ENCODE data around the gene SCNN1B.
"Not testable (repeated sequence)": the region's sequence is repeated elsewhere in the genome, so short reads cannot be mapped to it uniquely, and the experiment has no call there.

Gene SCNN1B

GRCh38 chr16:23302045-23302956 is at the start of gene SCNN1B:
TSS of gene SCNN1B (plus strand) at chr16:23302302. CDS start at chr16:23348600, 46,298 bp downstream.
- DNase-seq (ENCODE audit: low spot score) = no peak

GRCh38 chr16:23252310-23252709 is 49.8 kb upstream of the SCNN1B start:
- no peak for DNase-seq (ENCODE audit: low spot score)

- DNase-seq (ENCODE audit: low spot score) = not testable (repeated sequence)
Observed at GRCh38 chr16:23253650-23254049, 48.5 kb upstream of the SCNN1B start.

GRCh38 chr16:23254338-23254737 is 47.8 kb upstream of the SCNN1B start:
- DNase-seq (ENCODE audit: low spot score) = no peak

GRCh38 chr16:23255000-23255399 is 47.1 kb upstream of the SCNN1B start:
- no peak for DNase-seq (ENCODE audit: low spot score)

- DNase-seq (ENCODE audit: low spot score) = no peak
Observed at GRCh38 chr16:23256440-23256839, 45.7 kb upstream of the SCNN1B start.

- no peak for DNase-seq (ENCODE audit: low spot score)
Observed at GRCh38 chr16:23257682-23258081, 44.4 kb upstream of the SCNN1B start.

GRCh38 chr16:23258919-23259237 is 43.2 kb upstream of the SCNN1B start:
- no peak for DNase-seq (ENCODE audit: low spot score)

GRCh38 chr16:23267647-23268046 is 34.5 kb upstream of the SCNN1B start:
- DNase-seq (ENCODE audit: low spot score) = no peak

- DNase-seq (ENCODE audit: low spot score) = no peak
Observed at GRCh38 chr16:23268561-23268960, 33.5 kb upstream of the SCNN1B start.

- DNase-seq (ENCODE audit: low spot score) = no peak
Observed at GRCh38 chr16:23269248-23269953, 32.7 kb upstream of the SCNN1B start.

GRCh38 chr16:23270654-23271053 is 31.4 kb upstream of the SCNN1B start:
- DNase-seq (ENCODE audit: low spot score) = no peak

- DNase-seq (ENCODE audit: low spot score) = no peak
Observed at GRCh38 chr16:23274968-23275367, 27.1 kb upstream of the SCNN1B start.

- no peak for DNase-seq (ENCODE audit: low spot score)
Observed at GRCh38 chr16:23276821-23277220, 25.3 kb upstream of the SCNN1B start.

- DNase-seq (ENCODE audit: low spot score) = no peak
Observed at GRCh38 chr16:23278031-23278430, 24.1 kb upstream of the SCNN1B start.

- no peak for DNase-seq (ENCODE audit: low spot score)
Observed at GRCh38 chr16:23279721-23280153, 22.4 kb upstream of the SCNN1B start.

GRCh38 chr16:23280483-23280967 is 21.6 kb upstream of the SCNN1B start:
- no peak for DNase-seq (ENCODE audit: low spot score)

GRCh38 chr16:23282568-23282967 is 19.5 kb upstream of the SCNN1B start:
- no peak for DNase-seq (ENCODE audit: low spot score)

GRCh38 chr16:23283571-23283970 is 18.5 kb upstream of the SCNN1B start:
- DNase-seq (ENCODE audit: low spot score) = no peak

GRCh38 chr16:23284584-23284983 is 17.5 kb upstream of the SCNN1B start:
- DNase-seq (ENCODE audit: low spot score) = no peak

GRCh38 chr16:23286131-23286532 is 16.0 kb upstream of the SCNN1B start:
- DNase-seq (ENCODE audit: low spot score) = no peak

GRCh38 chr16:23288209-23288608 is 13.9 kb upstream of the SCNN1B start:
- DNase-seq (ENCODE audit: low spot score) = no peak

All from CD4-positive, alpha-beta T cell treated with Interleukin-6 at 100 ng/mL for 8 hours (primary cell).